WTC11 (cell line): ENCODE data around the gene WNT1. TPM values are rescaled to one million over a fixed set of nuclear protein-coding genes. Genes with fewer than 3 reads are reported as not detected.

ENCODE experiments used
- ARID4B ChIP-seq: sonication (generic); formaldehyde crosslinking; IDR thresholded peaks from 2 replicates; pipeline ENCODE4 v1.8.0; 2023; ENCODE audit warnings: missing genetic modification reagents, mild to moderate bottlenecking, borderline replicate concordance
- ATF1 ChIP-seq: sonication (generic); formaldehyde crosslinking; IDR thresholded peaks from 2 replicates; pipeline ENCODE4 v1.8.1; 2023; ENCODE audit warnings: mild to moderate bottlenecking, moderate library complexity, missing genetic modification reagents
- CDX4 ChIP-seq: fragments of 250-450 bp; sonication (Bioruptor Pico); IDR thresholded peaks from 2 replicates; pipeline ENCODE4 v1.9.0; 2021; ENCODE audit warnings: moderate library complexity, mild to moderate bottlenecking, inconsistent platforms, borderline replicate concordance
- E2F5 ChIP-seq: sonication (generic); formaldehyde crosslinking; IDR thresholded peaks from 2 replicates; pipeline ENCODE4 v1.8.1; 2022; ENCODE audit warnings: mild to moderate bottlenecking, moderate library complexity, missing genetic modification reagents
- IRF2 ChIP-seq: sonication (generic); formaldehyde crosslinking; IDR thresholded peaks from 2 replicates; pipeline ENCODE4 v1.8.0; 2022; ENCODE audit warnings: low read depth, missing genetic modification reagents, borderline replicate concordance
- NR2C2 ChIP-seq: sonication (generic); formaldehyde crosslinking; IDR thresholded peaks from 2 replicates; pipeline ENCODE4 v1.8.0; 2022; ENCODE audit warnings: mild to moderate bottlenecking, missing genetic modification reagents
- NR3C1 ChIP-seq: sonication (generic); formaldehyde crosslinking; conservative IDR thresholded peaks from 2 replicates; pipeline ENCODE4 v1.8.1; 2023; ENCODE audit warnings: low read depth, mild to moderate bottlenecking, missing genetic modification reagents
- RORB ChIP-seq: fragments of 250-450 bp; sonication (Bioruptor Pico); IDR thresholded peaks from 2 replicates; pipeline ENCODE4 v1.9.0; 2021; ENCODE audit warnings: mild to moderate bottlenecking
- TEAD1 ChIP-seq: sonication (generic); formaldehyde crosslinking; IDR thresholded peaks from 2 replicates; pipeline ENCODE4 v1.8.0; 2022; ENCODE audit warnings: mild to moderate bottlenecking, missing genetic modification reagents
- USF1 ChIP-seq: sonication (generic); formaldehyde crosslinking; IDR thresholded peaks from 2 replicates; pipeline ENCODE4 v1.8.0; 2022; ENCODE audit warnings: mild to moderate bottlenecking, missing genetic modification reagents
- ZNF396 ChIP-seq: fragments of 250-450 bp; sonication (Bioruptor Pico); IDR thresholded peaks from 2 replicates; pipeline ENCODE4 v1.8.0; 2021; ENCODE audit warnings: mild to moderate bottlenecking, moderate library complexity, borderline replicate concordance
- ZNF423 ChIP-seq: fragments of 250-450 bp; sonication (Bioruptor Pico); IDR thresholded peaks from 2 replicates; pipeline ENCODE4 v2.1.2; 2022; ENCODE audit warnings: mild to moderate bottlenecking, moderate library complexity
- total RNA-seq: library from RNA; stranded (reverse); gene quantifications from 3 replicates; pipeline ENCODE4 v1.2.3, GENCODE V29; 2021
- TF ChIP-seq, protein P1 (sequence below): sonication (generic); formaldehyde crosslinking; IDR thresholded peaks from 2 replicates; pipeline ENCODE4 v1.8.1; 2023; ENCODE audit warnings: mild to moderate bottlenecking, missing genetic modification reagents, moderate library complexity
- TF ChIP-seq, protein P2 (sequence below): sonication (generic); formaldehyde crosslinking; conservative IDR thresholded peaks from 2 replicates; pipeline ENCODE4 v1.8.1; 2022; ENCODE audit warnings: mild to moderate bottlenecking, missing genetic modification reagents
- TF ChIP-seq, protein P3 (sequence below): sonication (generic); formaldehyde crosslinking; IDR thresholded peaks from 2 replicates; pipeline ENCODE4 v1.8.0; 2022; ENCODE audit warnings: missing genetic modification reagents
- TF ChIP-seq, protein P4 (sequence below): sonication (generic); formaldehyde crosslinking; IDR thresholded peaks from 2 replicates; pipeline ENCODE4 v1.8.1; 2022; ENCODE audit warnings: mild to moderate bottlenecking, missing genetic modification reagents, moderate library complexity, borderline replicate concordance
- TF ChIP-seq, protein P5 (sequence below): sonication (generic); formaldehyde crosslinking; IDR thresholded peaks from 2 replicates; pipeline ENCODE4 v1.8.0; 2023; ENCODE audit warnings: mild to moderate bottlenecking, missing genetic modification reagents

WNT1 gene
- total RNA-seq, 1 experiment from 2014 or later = not detected

- TF ChIP-seq IRF2 (CRISPR knock-in tag) (no peak), NR2C2 (no peak), USF1 (CRISPR knock-in tag) (peak; percentile 47; the same call in 1 of the 2 replicates), ZNF396 (CRISPR knock-in tag) (no peak), ZNF423 (CRISPR knock-in tag) (no peak), ATF1 (CRISPR knock-in tag) (no peak), TEAD1 (CRISPR knock-in tag) (no peak), NR3C1 (CRISPR knock-in tag) (peak; percentile 86; the same call in 1 of the 2 replicates), RORB (CRISPR knock-in tag) (no peak), E2F5 (CRISPR knock-in tag) (0 out of 2 replicates have a peak, but pooled peaks have one; percentile 60), ARID4B (CRISPR knock-in tag) (no peak), CDX4 (CRISPR knock-in tag) (no peak)
- TF ChIP-seq, protein P1, sequence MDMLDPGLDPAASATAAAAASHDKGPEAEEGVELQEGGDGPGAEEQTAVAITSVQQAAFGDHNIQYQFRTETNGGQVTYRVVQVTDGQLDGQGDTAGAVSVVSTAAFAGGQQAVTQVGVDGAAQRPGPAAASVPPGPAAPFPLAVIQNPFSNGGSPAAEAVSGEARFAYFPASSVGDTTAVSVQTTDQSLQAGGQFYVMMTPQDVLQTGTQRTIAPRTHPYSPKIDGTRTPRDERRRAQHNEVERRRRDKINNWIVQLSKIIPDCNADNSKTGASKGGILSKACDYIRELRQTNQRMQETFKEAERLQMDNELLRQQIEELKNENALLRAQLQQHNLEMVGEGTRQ = 0 out of 2 replicates have a peak, but pooled peaks have one; percentile 24
- TF ChIP-seq, protein P2, sequence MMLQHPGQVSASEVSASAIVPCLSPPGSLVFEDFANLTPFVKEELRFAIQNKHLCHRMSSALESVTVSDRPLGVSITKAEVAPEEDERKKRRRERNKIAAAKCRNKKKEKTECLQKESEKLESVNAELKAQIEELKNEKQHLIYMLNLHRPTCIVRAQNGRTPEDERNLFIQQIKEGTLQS = no peak
- TF ChIP-seq, protein P3, sequence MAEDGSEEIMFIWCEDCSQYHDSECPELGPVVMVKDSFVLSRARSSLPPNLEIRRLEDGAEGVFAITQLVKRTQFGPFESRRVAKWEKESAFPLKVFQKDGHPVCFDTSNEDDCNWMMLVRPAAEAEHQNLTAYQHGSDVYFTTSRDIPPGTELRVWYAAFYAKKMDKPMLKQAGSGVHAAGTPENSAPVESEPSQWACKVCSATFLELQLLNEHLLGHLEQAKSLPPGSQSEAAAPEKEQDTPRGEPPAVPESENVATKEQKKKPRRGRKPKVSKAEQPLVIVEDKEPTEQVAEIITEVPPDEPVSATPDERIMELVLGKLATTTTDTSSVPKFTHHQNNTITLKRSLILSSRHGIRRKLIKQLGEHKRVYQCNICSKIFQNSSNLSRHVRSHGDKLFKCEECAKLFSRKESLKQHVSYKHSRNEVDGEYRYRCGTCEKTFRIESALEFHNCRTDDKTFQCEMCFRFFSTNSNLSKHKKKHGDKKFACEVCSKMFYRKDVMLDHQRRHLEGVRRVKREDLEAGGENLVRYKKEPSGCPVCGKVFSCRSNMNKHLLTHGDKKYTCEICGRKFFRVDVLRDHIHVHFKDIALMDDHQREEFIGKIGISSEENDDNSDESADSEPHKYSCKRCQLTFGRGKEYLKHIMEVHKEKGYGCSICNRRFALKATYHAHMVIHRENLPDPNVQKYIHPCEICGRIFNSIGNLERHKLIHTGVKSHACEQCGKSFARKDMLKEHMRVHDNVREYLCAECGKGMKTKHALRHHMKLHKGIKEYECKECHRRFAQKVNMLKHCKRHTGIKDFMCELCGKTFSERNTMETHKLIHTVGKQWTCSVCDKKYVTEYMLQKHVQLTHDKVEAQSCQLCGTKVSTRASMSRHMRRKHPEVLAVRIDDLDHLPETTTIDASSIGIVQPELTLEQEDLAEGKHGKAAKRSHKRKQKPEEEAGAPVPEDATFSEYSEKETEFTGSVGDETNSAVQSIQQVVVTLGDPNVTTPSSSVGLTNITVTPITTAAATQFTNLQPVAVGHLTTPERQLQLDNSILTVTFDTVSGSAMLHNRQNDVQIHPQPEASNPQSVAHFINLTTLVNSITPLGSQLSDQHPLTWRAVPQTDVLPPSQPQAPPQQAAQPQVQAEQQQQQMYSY (CRISPR knock-in tag) = no peak
- TF ChIP-seq, protein P4, sequence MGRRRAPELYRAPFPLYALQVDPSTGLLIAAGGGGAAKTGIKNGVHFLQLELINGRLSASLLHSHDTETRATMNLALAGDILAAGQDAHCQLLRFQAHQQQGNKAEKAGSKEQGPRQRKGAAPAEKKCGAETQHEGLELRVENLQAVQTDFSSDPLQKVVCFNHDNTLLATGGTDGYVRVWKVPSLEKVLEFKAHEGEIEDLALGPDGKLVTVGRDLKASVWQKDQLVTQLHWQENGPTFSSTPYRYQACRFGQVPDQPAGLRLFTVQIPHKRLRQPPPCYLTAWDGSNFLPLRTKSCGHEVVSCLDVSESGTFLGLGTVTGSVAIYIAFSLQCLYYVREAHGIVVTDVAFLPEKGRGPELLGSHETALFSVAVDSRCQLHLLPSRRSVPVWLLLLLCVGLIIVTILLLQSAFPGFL (CRISPR knock-in tag) = no peak
- TF ChIP-seq, protein P5, sequence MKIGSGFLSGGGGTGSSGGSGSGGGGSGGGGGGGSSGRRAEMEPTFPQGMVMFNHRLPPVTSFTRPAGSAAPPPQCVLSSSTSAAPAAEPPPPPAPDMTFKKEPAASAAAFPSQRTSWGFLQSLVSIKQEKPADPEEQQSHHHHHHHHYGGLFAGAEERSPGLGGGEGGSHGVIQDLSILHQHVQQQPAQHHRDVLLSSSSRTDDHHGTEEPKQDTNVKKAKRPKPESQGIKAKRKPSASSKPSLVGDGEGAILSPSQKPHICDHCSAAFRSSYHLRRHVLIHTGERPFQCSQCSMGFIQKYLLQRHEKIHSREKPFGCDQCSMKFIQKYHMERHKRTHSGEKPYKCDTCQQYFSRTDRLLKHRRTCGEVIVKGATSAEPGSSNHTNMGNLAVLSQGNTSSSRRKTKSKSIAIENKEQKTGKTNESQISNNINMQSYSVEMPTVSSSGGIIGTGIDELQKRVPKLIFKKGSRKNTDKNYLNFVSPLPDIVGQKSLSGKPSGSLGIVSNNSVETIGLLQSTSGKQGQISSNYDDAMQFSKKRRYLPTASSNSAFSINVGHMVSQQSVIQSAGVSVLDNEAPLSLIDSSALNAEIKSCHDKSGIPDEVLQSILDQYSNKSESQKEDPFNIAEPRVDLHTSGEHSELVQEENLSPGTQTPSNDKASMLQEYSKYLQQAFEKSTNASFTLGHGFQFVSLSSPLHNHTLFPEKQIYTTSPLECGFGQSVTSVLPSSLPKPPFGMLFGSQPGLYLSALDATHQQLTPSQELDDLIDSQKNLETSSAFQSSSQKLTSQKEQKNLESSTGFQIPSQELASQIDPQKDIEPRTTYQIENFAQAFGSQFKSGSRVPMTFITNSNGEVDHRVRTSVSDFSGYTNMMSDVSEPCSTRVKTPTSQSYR = peak; percentile 44; the same call in 1 of the 2 replicates
Measured at GRCh38 chr12:48980953-48981756, 3.0 kb downstream of the WNT1 start (continued).
